IMR-90 (cell line): ENCODE results near the gene AEN. TPM values are rescaled to one million over a fixed set of nuclear protein-coding genes. Genes with fewer than 3 reads are reported as not detected.

Experiments used
- ATAC-seq: fragments of 200-7000 bp; cut with Tn5 transposase; 2 replicates; pipeline ENCODE4 v1.9.1; 2020; ENCODE audit warnings: low read depth, mild to moderate bottlenecking, moderate library complexity
- BruUV-seq: library from RNA; stranded (reverse); fragments of 400-500 nt; replicated peaks from 2 replicates; lab custom pipeline; 2021; lab: Mats Ljungman, UMichigan
- CTCF ChIA-PET: fragments of 300-600 bp; formaldehyde crosslinking; extraction: SDS; loops from one replicate; lab custom pipeline; 2021; ENCODE audit warnings: antibody characterized with exemption; lab: Yijun Ruan, JAX
- POLR2A ChIA-PET: fragments of 300-600 bp; sonication (Branson Sonifier 250); formaldehyde crosslinking; loops from one replicate; lab custom pipeline; 2022; ENCODE audit warnings: antibody characterized with exemption; ENCODE audit not compliant: unreplicated experiment; lab: Charles Lee
- DNase-seq: peaks from one replicate; pipeline ENCODE4 v3.0.0; 2013
- H2AFZ ChIP-seq: replicated peaks from 2 replicates; pipeline ENCODE3; 2013; ENCODE audit warnings: low read length, mild to moderate bottlenecking; ENCODE audit not compliant: poor library complexity
- H2AK5ac ChIP-seq: 2 replicates; pipeline ENCODE4 v1.6.1; 2013; ENCODE audit warnings: low read depth, low read length, inconsistent platforms
- H2AK9ac ChIP-seq: replicated peaks from 2 replicates; pipeline ENCODE3; 2013; ENCODE audit warnings: mild to moderate bottlenecking, low read depth, low read length, moderate library complexity; ENCODE audit not compliant: poor library complexity
- H2BK120ac ChIP-seq: 2 replicates; pipeline ENCODE4 v1.6.1; 2013; ENCODE audit warnings: low read depth, low read length, inconsistent platforms
- H2BK15ac ChIP-seq: 3 replicates; pipeline ENCODE4 v1.6.1; 2013; ENCODE audit warnings: low read depth, low read length, inconsistent platforms
- H2BK20ac ChIP-seq: 2 replicates; pipeline ENCODE4 v1.6.1; 2013; ENCODE audit warnings: low read depth, mild to moderate bottlenecking, inconsistent platforms, low read length, moderate library complexity
- H2BK5ac ChIP-seq: 2 replicates; pipeline ENCODE4 v1.6.1; 2013; ENCODE audit warnings: mild to moderate bottlenecking, low read depth, low read length, inconsistent platforms; ENCODE audit not compliant: poor library complexity, severe bottlenecking
- H3K14ac ChIP-seq: replicated peaks from 2 replicates; pipeline ENCODE4 v1.6.1; 2013; ENCODE audit warnings: low read depth, low read length, inconsistent platforms
- H3K18ac ChIP-seq: 2 replicates; pipeline ENCODE4 v1.6.1; 2013; ENCODE audit warnings: low read depth, low read length, control low read depth
- H3K23ac ChIP-seq: 2 replicates; pipeline ENCODE4 v1.6.1; 2013; ENCODE audit warnings: low read depth, low read length, inconsistent platforms
- H3K27ac ChIP-seq: 2 replicates; pipeline ENCODE4 v1.5.1; 2013; ENCODE audit warnings: mild to moderate bottlenecking, control low read depth, low read length; ENCODE audit not compliant: insufficient read depth
- H3K27me3 ChIP-seq: 2 replicates; pipeline ENCODE4 v1.6.1; 2013; ENCODE audit warnings: low read length; ENCODE audit not compliant: control insufficient read depth, insufficient read depth
- H3K36me3 ChIP-seq: 2 replicates; pipeline ENCODE4 v1.6.1; 2013; ENCODE audit warnings: low read length, mixed read lengths; ENCODE audit not compliant: control insufficient read depth, insufficient read depth
- H3K4ac ChIP-seq: 2 replicates; pipeline ENCODE4 v1.6.1; 2013; ENCODE audit warnings: low read depth, low read length, inconsistent platforms
- H3K4me1 ChIP-seq: 2 replicates; pipeline ENCODE4 v1.6.1; 2013; ENCODE audit warnings: low read length, mixed read lengths; ENCODE audit not compliant: control insufficient read depth, insufficient read depth
- H3K4me2 ChIP-seq: 2 replicates; pipeline ENCODE4 v1.6.1; 2013; ENCODE audit warnings: low read depth, mild to moderate bottlenecking, control low read depth, low read length, moderate library complexity
- H3K4me3 ChIP-seq: 2 replicates; pipeline ENCODE4 v1.5.1; 2013; ENCODE audit warnings: low read depth, mild to moderate bottlenecking, control low read depth, low read length, moderate library complexity; ENCODE audit not compliant: insufficient read depth
- H3K56ac ChIP-seq: 2 replicates; pipeline ENCODE4 v1.6.1; 2013; ENCODE audit warnings: low read length, inconsistent platforms; ENCODE audit not compliant: insufficient read depth; ENCODE audit errors: extremely low read depth
- H3K79me1 ChIP-seq, 2 experiments: 2 replicates each; pipeline ENCODE4 v1.6.1; 2013; ENCODE audit warnings: low read length in 2 of 2, inconsistent platforms in 1 of 2, low read depth in 1 of 2
- H3K9ac ChIP-seq: 2 replicates; pipeline ENCODE4 v1.6.1; 2013; ENCODE audit warnings: low read depth, low read length, control low read depth
- H3K9me1 ChIP-seq: 2 replicates; pipeline ENCODE4 v1.6.1; 2013; ENCODE audit warnings: low read length, inconsistent platforms; ENCODE audit not compliant: insufficient read depth
- H3K9me3 ChIP-seq: 2 replicates; pipeline ENCODE4 v1.6.1; 2013; ENCODE audit warnings: low read length; ENCODE audit not compliant: control insufficient read depth, insufficient read depth
- H4K20me1 ChIP-seq: 2 replicates; pipeline ENCODE4 v1.6.1; 2013; ENCODE audit warnings: low read length, inconsistent platforms; ENCODE audit not compliant: insufficient read depth
- H4K5ac ChIP-seq: 2 replicates; pipeline ENCODE4 v1.6.1; 2013; ENCODE audit warnings: mild to moderate bottlenecking, low read depth, low read length, control low read depth
- H4K8ac ChIP-seq, 2 experiments: 2 replicates each; pipeline ENCODE4 v1.6.1; 2013; ENCODE audit warnings: low read depth in 2 of 2, low read length in 2 of 2, control low read depth in 1 of 2, inconsistent platforms in 1 of 2
- H4K91ac ChIP-seq: 2 replicates; pipeline ENCODE4 v1.6.1; 2013; ENCODE audit warnings: low read depth, low read length, inconsistent platforms; ENCODE audit not compliant: insufficient read depth
- CTCF ChIP-seq: conservative IDR thresholded peaks from 2 replicates; pipeline ENCODE4 v1.5.1; 2012; ENCODE audit warnings: mild to moderate bottlenecking, low read depth, low read length, improper control_type of control experiment
- MAFK ChIP-seq: IDR thresholded peaks from 2 replicates; pipeline ENCODE4 v1.6.1; 2012; ENCODE audit warnings: low read depth, low read length, improper control_type of control experiment
- RAD21 ChIP-seq: IDR thresholded peaks from 2 replicates; pipeline ENCODE4 v1.6.1; 2012; ENCODE audit warnings: low read length, improper control_type of control experiment
- RFX5 ChIP-seq: IDR thresholded peaks from 2 replicates; pipeline ENCODE4 v1.8.0; 2012; ENCODE audit warnings: low read depth, mild to moderate bottlenecking, low read length, moderate library complexity
- WGBS, 2 experiments: methylation state at CpG; one replicate each; pipeline versions ENCODE4 v1.1.5 to v1.1.7; 2013; ENCODE audit warnings: missing lambda C conversion rate in 2 of 2; ENCODE audit not compliant: insufficient read length in 1 of 2; ENCODE audit errors: extremely low coverage in 2 of 2; 5-methylcytosine and 5-hydroxymethylcytosine counted together
- dilution Hi-C: fragments of 300-500 bp; cut with HindIII; formaldehyde crosslinking; loops from one replicate; pipeline ENCODE4 v1.14.3; 2018; ENCODE audit warnings: low sequenced_read_pairs; ENCODE audit not compliant: unreplicated experiment
- in situ Hi-C: fragments of 300-500 bp; cut with MboI; formaldehyde crosslinking; loops from 3 replicates; pipeline ENCODE4 v1.14.3; 2019; ENCODE audit warnings: low sequenced_read_pairs, inconsistent platforms, mixed read lengths
- intact Hi-C: fragments of 100-400 bp; cut with micrococcal nuclease; formaldehyde crosslinking; loops from 2 replicates; pipeline ENCODE4 v1.10.0; 2022
- polyA plus RNA-seq, 3 experiments: library from polyadenylated mRNA; depleted of rRNA; stranded (reverse); fragments of >200 nt; gene quantifications; 2 replicates each; pipeline ENCODE4 v1.2.3, GENCODE V29; 2012; ENCODE audit warnings: low replicate concordance in 1 of 3
- total RNA-seq: library from RNA; depleted of rRNA; stranded (reverse); fragments of >200 nt; gene quantifications from 2 replicates; pipeline ENCODE4 v1.2.3, GENCODE V29; 2012

Gene AEN
- total and polyA plus RNA-seq, 2 of the 4 experiments (the other 2 are of a cell fraction), result 48.6 to 85.5 TPM

- no peak for ATAC-seq
- peaks cover 30% of the 10 kb centered on the region for H3K9me1 ChIP-seq
- H3K14ac ChIP-seq, result peak overlapping the region; percentile 23; the same call in 1 of the 2 replicates
- no peak overlapping the region; the same call in 1 of the 2 replicates for H2BK20ac ChIP-seq
- H2BK15ac ChIP-seq, result 0 out of 3 replicates have a peak overlapping the region, but pooled peaks have one; percentile 31
- H3K79me1 ChIP-seq, result peaks cover 10 to 57% of the 10 kb centered on the region in 2 experiments
- POLR2A ChIA-PET, result no interaction called here
- no peak overlapping the region; the same call in 1 of the 2 replicates for H3K56ac ChIP-seq
- 85% methylated on average over 5 of the region's 19 CpGs; no CpG with 5 or more reads in 1 of the 2 experiments for WGBS, 2 experiments
- H4K91ac ChIP-seq, result peak overlapping the region; percentile 6; the same call in 1 of the 2 replicates
- H4K20me1 ChIP-seq, result peaks cover 78% of the 10 kb centered on the region
- peaks cover 35% of the 10 kb centered on the region for H3K36me3 ChIP-seq
- TF ChIP-seq RAD21, result peak; percentile 50
- TF ChIP-seq RFX5, result no peak
- 0 out of 2 replicates have a peak, but pooled peaks have one; percentile 24 for TF ChIP-seq MAFK
- TF ChIP-seq CTCF, result peak; percentile 50
- peak overlapping the region; percentile 75 for H3K27ac ChIP-seq
- H3K4me3 ChIP-seq, result no peak overlapping the region
- H3K4me2 ChIP-seq, result peak overlapping the region; percentile 51
- no peak overlapping the region for H3K18ac ChIP-seq
- no peak overlapping the region for H2AK9ac ChIP-seq
- 0 out of 2 replicates have a peak overlapping the region, but pooled peaks have one; percentile 13 for H3K9ac ChIP-seq
- peak overlapping the region; percentile 37 for H2BK5ac ChIP-seq
- peak overlapping the region; percentile 48; the same call in 1 of the 2 replicates for H3K4ac ChIP-seq
- no peak overlapping the region for H2BK120ac ChIP-seq
- CTCF ChIA-PET, result interaction anchor here (0.8 to 1.3 kb wide), 2 partner anchors 21 to 200 kb away, joined by 3 to 4 read pairs; no protein-coding TSS in a partner anchor
- H3K9me3 ChIP-seq, result no peaks in the 10 kb centered on the region
- peak; percentile 61 for DNase-seq
- H4K5ac ChIP-seq, result no peak overlapping the region
- dilution Hi-C loops, result no loop called here
- H4K8ac ChIP-seq, result no peak overlapping the region
- BruUV-seq, result no TSS peak
- H2AFZ ChIP-seq, result no peak overlapping the region
- H3K23ac ChIP-seq, result peak overlapping the region; percentile 65; the same call in 1 of the 2 replicates
- peaks cover 27% of the 10 kb centered on the region for H3K4me1 ChIP-seq
- intact Hi-C loops, result no loop called here
- no peaks in the 10 kb centered on the region for H3K27me3 ChIP-seq
- in situ Hi-C loops, result no loop called here
- H2AK5ac ChIP-seq, result peak overlapping the region; percentile 63; the same call in 1 of the 2 replicates
Measured at GRCh38 chr15:88624156-88624970, 3.2 kb downstream of the AEN start.
